Transverse colon (tissue), 4 donors: ENCODE data around the gene MPST. TPM values are rescaled to one million over a fixed set of nuclear protein-coding genes. Genes with fewer than 3 reads are reported as not detected.

Experiments
- DNase-seq: peaks from one replicate; pipeline ENCODE4 v3.0.0-alpha.2; 2019
- H3K27ac ChIP-seq, 4 donors: fragments of 200-600 bp; sonication (generic); 2 replicates each; pipeline ENCODE4 v1.5.1; 2016 to 2018; ENCODE audit warnings: inconsistent platforms in 4 of 4
- H3K27me3 ChIP-seq: fragments of 200-600 bp; sonication (generic); 2 replicates; pipeline ENCODE4 v1.5.1; 2017; ENCODE audit warnings: inconsistent platforms
- H3K36me3 ChIP-seq, 4 donors: fragments of 200-600 bp; sonication (generic); 2 replicates each; pipeline ENCODE4 v1.5.1; 2017 to 2019; ENCODE audit warnings: inconsistent platforms in 4 of 4
- H3K4me1 ChIP-seq, 4 donors: fragments of 200-600 bp; sonication (generic); 2 replicates each; pipeline ENCODE4 v1.5.1; 2017 to 2020; ENCODE audit warnings: inconsistent platforms in 4 of 4
- H3K4me3 ChIP-seq, 4 donors: fragments of 200-600 bp; sonication (generic); 1 replicate in 1 of 4; 2 replicates in 3 of 4; pipeline versions ENCODE4 v1.5.1 to v1.6.1; 2017 to 2019; ENCODE audit warnings: inconsistent platforms in 4 of 4
- H3K9me3 ChIP-seq, 2 donors: fragments of 200-600 bp; sonication (generic); 2 replicates each; pipeline ENCODE4 v1.5.1; 2017 to 2019; ENCODE audit warnings: inconsistent platforms in 2 of 2
- CTCF ChIP-seq, 5 experiments: fragments of 200-600 bp in 3 of 5; fragments of 450-650 bp in 2 of 5; sonication (generic) in 3 of 5; IDR thresholded peaks; 1 replicate in 2 of 5; 2 replicates in 3 of 5; pipeline ENCODE4 v1.5.1; 2016 to 2017; ENCODE audit warnings: antibody characterized with exemption in 5 of 5, inconsistent platforms in 3 of 5, mild to moderate bottlenecking in 2 of 5, moderate library complexity in 1 of 5
- EP300 ChIP-seq: sonication (generic); formaldehyde crosslinking; IDR thresholded peaks from one replicate; pipeline ENCODE4 v1.6.1; 2017; ENCODE audit warnings: antibody characterized with exemption, low read depth
- POLR2A ChIP-seq: fragments of 450-650 bp; IDR thresholded peaks from one replicate; pipeline ENCODE4 v1.6.1; 2016; ENCODE audit warnings: antibody characterized with exemption, mild to moderate bottlenecking, moderate library complexity
- POLR2AphosphoS5 ChIP-seq, 3 donors: sonication (generic); formaldehyde crosslinking; IDR thresholded peaks; one replicate each; pipeline ENCODE4 v1.6.1; 2016; ENCODE audit warnings: antibody characterized with exemption in 3 of 3
- WGBS, 2 donors: methylation state at CpG; one replicate each; pipeline ENCODE4 v1.1.5; 2018; ENCODE audit warnings: low coverage in 1 of 2; 5-methylcytosine and 5-hydroxymethylcytosine counted together
- in situ Hi-C, 4 donors: fragments of 200-750 bp; cut with MboI; loops; one replicate each; pipeline versions ENCODE4 v1.15.0 to v1.15.1; 2017; ENCODE audit warnings: low sequenced_read_pairs in 3 of 4, low pct_ligation_motif_present in 1 of 4, low pct_unique_long_range_greater_than_20kb in 1 of 4
- intact Hi-C: fragments of 100-400 bp; cut with DNase I; formaldehyde crosslinking; loops from one replicate; pipeline ENCODE4 v1.15.1; 2023; ENCODE audit warnings: low total_unique reads
- small RNA-seq, 4 donors: library from RNA; depleted of rRNA; stranded (forward); fragments of <200 nt; gene quantifications; one replicate each; pipeline ENCODE3, GENCODE V24; 2016
- total RNA-seq, 4 donors: library from RNA; depleted of rRNA; stranded (reverse); fragments of >200 nt; gene quantifications; one replicate each; pipeline ENCODE4 v1.1.0, GENCODE V29; 2016

The MPST gene
- total RNA-seq, 4 donors from 2014 or later = 407 to 964 (median 541) TPM

- Histone ChIP-seq H3K9me3 (no peaks in the 10 kb centered on the region), H3K4me3 (no peak overlapping the region), H3K27me3 (peaks cover 18% of the 10 kb centered on the region), H3K4me1 (no peaks in the 10 kb centered on the region), H3K27ac (no peak overlapping the region), H3K36me3 (no peaks in the 10 kb centered on the region)
- WGBS, 2 donors = 77 to 94% methylated on average over 5 to 9 of the region's 9 CpGs
- no peak for DNase-seq
- intact Hi-C loops = no loop called here
- TF ChIP-seq POLR2AphosphoS5 (IDR thresholded peaks at IDR 0.05) (no peak), CTCF (IDR thresholded peaks at IDR 0.05) (no peak), EP300 (no peak), POLR2A (no peak)
- in situ Hi-C loops = loop anchor here in 1 of 4 donors (10.0 kb wide), 1 partner anchor 129 kb away; no protein-coding TSS in a partner anchor
Measured at GRCh38 chr22:37075822-37076433, 56.4 kb downstream of the MPST start.

- intact Hi-C loops (no loop called here), in situ Hi-C loops (loop anchor here in 1 of 4 donors (10.0 kb wide), 1 partner anchor 127 kb away; no protein-coding TSS in a partner anchor)
- WGBS, 2 donors = 3 to 21% methylated on average over 6 to 15 of the region's 15 CpGs
- Histone ChIP-seq H3K9me3 (no peaks in the 10 kb centered on the region), H3K4me3 (no peak overlapping the region), H3K36me3 (no peaks in the 10 kb centered on the region), H3K27ac (no peak overlapping the region), H3K27me3 (peaks cover 14% of the 10 kb centered on the region), H3K4me1 (no peaks in the 10 kb centered on the region)
- peak; percentile 75 for DNase-seq
- TF ChIP-seq POLR2A (no peak), POLR2AphosphoS5 (IDR thresholded peaks at IDR 0.05) (no peak), CTCF (IDR thresholded peaks at IDR 0.05) (peak; percentile 87 to 99 (median 94)), EP300 (no peak)
Measured at GRCh38 chr22:37077802-37078448, 58.4 kb downstream of the MPST start.

- no peak for DNase-seq
- no peak overlapping the region for H3K27ac ChIP-seq
- 65 to 68% methylated on average over 2 to 5 of the region's 5 CpGs for WGBS, 2 donors
- H3K9me3 ChIP-seq = no peaks in the 10 kb centered on the region
- H3K27me3 ChIP-seq = peaks cover 14% of the 10 kb centered on the region
- intact Hi-C loops (no loop called here), in situ Hi-C loops (loop anchor here in 1 of 4 donors (10.0 kb wide), 1 partner anchor 126 kb away; no protein-coding TSS in a partner anchor)
- no peaks in the 10 kb centered on the region for H3K4me1 ChIP-seq
- no peak overlapping the region for H3K4me3 ChIP-seq
- no peaks in the 10 kb centered on the region for H3K36me3 ChIP-seq
- TF ChIP-seq POLR2AphosphoS5 (IDR thresholded peaks at IDR 0.05) = no peak
- no peak for TF ChIP-seq EP300
- no peak for TF ChIP-seq POLR2A
- no peak for TF ChIP-seq CTCF (IDR thresholded peaks at IDR 0.05)
Measured at GRCh38 chr22:37079158-37079557, 59.6 kb downstream of the MPST start.

Small RNA genes lying within 50 kb of the gene (small RNA-seq; reads per million reads assigned to genes)
- 0 reads per million in 4 donors for gene RF00019

Other genes starting within 250 kb of the MPST start
- 10 to 100 TPM in 2 of 4 donors, 1 to 10 TPM in 2; 5.8 to 22.7 (median 12.9) TPM for gene IFT27, start 243.6 kb upstream of the MPST start, total RNA-seq
- gene PVALB, start 202.7 kb upstream of the MPST start, total RNA-seq = 1 to 10 TPM in 1 of 4 donors, not detected in 3; 2.7 TPM
- gene NCF4, start 158.7 kb upstream of the MPST start, total RNA-seq = 10 to 100 TPM in 3 of 4 donors, 1 to 10 TPM in 1; 9.4 to 98.7 (median 23.5) TPM
- gene CSF2RB, start 106.1 kb upstream of the MPST start, total RNA-seq = 1 to 10 TPM; 1.2 to 9.7 (median 6.0) TPM
- gene TST, start 295 bp upstream of the MPST start, total RNA-seq = 100 to 1,000 TPM; 246 to 719 (median 557) TPM
- gene KCTD17, start 32.0 kb downstream of the MPST start, total RNA-seq = 10 to 100 TPM; 11.2 to 61.3 (median 35.1) TPM
- gene TMPRSS6, start 90.0 kb downstream of the MPST start, total RNA-seq = 1 to 10 TPM in 1 of 4 donors, under 1 TPM in 2, not detected in 1; 0.16 to 4.9 (median 0.41) TPM
- gene IL2RB, start 130.2 kb downstream of the MPST start, total RNA-seq = 1 to 10 TPM; 1.1 to 3.4 (median 2.6) TPM
- 10 to 100 TPM in 1 of 4 donors, 1 to 10 TPM in 3; 1.4 to 68.8 (median 7.5) TPM for gene C1QTNF6, start 168.5 kb downstream of the MPST start, total RNA-seq
- gene SSTR3, start 192.7 kb downstream of the MPST start, total RNA-seq = under 1 TPM in 2 of 4 donors, not detected in 2; 0.16 to 0.41 TPM
- gene RAC2, start 224.5 kb downstream of the MPST start, total RNA-seq = 10 to 100 TPM in 3 of 4 donors, 1 to 10 TPM in 1; 5.2 to 36.3 (median 24.0) TPM